Neuron (in vitro differentiated cells): ENCODE measurements around the gene ARFGAP1.

ENCODE experiments used
- H2AFZ ChIP-seq: one replicate; pipeline ENCODE4 v1.6.1; 2013; ENCODE audit warnings: low read depth, mild to moderate bottlenecking, inconsistent platforms, low read length, moderate library complexity
- H3K27me3 ChIP-seq: one replicate; pipeline ENCODE4 v1.6.1; 2013; ENCODE audit warnings: low read length; ENCODE audit not compliant: insufficient read depth
- H3K36me3 ChIP-seq: one replicate; pipeline ENCODE4 v1.6.1; 2013; ENCODE audit warnings: low read length; ENCODE audit not compliant: insufficient read depth
- H3K4me1 ChIP-seq: one replicate; pipeline ENCODE4 v1.6.1; 2013; ENCODE audit warnings: low read length; ENCODE audit not compliant: insufficient read depth
- H3K4me3 ChIP-seq: 2 replicates; pipeline ENCODE4 v1.5.1; 2013; ENCODE audit warnings: mild to moderate bottlenecking, low read length, moderate library complexity
- H3K9me3 ChIP-seq: one replicate; pipeline ENCODE4 v1.6.1; 2013; ENCODE audit warnings: low read length

ARFGAP1 gene

GRCh38 chr20:63269724-63270123 is 2.9 kb upstream of the ARFGAP1 start:
- Histone ChIP-seq H3K36me3 (no peaks in the 10 kb centered on the region), H3K27me3 (no peaks in the 10 kb centered on the region), H3K4me3 (no peak overlapping the region), H3K9me3 (no peaks in the 10 kb centered on the region), H2AFZ (no peak overlapping the region), H3K4me1 (peaks cover 39% of the 10 kb centered on the region)

- peaks cover 33% of the 10 kb centered on the region for H3K4me1 ChIP-seq
- H3K36me3 ChIP-seq: peaks cover under 1% of the 10 kb centered on the region
- no peak overlapping the region for H3K4me3 ChIP-seq
- no peaks in the 10 kb centered on the region for H3K9me3 ChIP-seq
- H2AFZ ChIP-seq: no peak overlapping the region
- no peaks in the 10 kb centered on the region for H3K27me3 ChIP-seq
Measured at GRCh38 chr20:63270606-63271325, 1.8 kb upstream of the ARFGAP1 start.

- Histone ChIP-seq H3K27me3 (no peaks in the 10 kb centered on the region), H3K36me3 (peaks cover 22% of the 10 kb centered on the region), H3K9me3 (no peaks in the 10 kb centered on the region), H3K4me3 (peak overlapping the region; percentile 94), H3K4me1 (peaks cover 27% of the 10 kb centered on the region), H2AFZ (no peak overlapping the region)
Measured at GRCh38 chr20:63273059-63273579, 506 bp downstream of the ARFGAP1 start.

- Histone ChIP-seq H2AFZ (no peak overlapping the region), H3K4me3 (peak overlapping the region; percentile 94), H3K9me3 (no peaks in the 10 kb centered on the region), H3K36me3 (peaks cover 28% of the 10 kb centered on the region), H3K27me3 (no peaks in the 10 kb centered on the region), H3K4me1 (peaks cover 20% of the 10 kb centered on the region)
Measured at GRCh38 chr20:63273635-63274380, 1.2 kb downstream of the ARFGAP1 start.

DNA sequence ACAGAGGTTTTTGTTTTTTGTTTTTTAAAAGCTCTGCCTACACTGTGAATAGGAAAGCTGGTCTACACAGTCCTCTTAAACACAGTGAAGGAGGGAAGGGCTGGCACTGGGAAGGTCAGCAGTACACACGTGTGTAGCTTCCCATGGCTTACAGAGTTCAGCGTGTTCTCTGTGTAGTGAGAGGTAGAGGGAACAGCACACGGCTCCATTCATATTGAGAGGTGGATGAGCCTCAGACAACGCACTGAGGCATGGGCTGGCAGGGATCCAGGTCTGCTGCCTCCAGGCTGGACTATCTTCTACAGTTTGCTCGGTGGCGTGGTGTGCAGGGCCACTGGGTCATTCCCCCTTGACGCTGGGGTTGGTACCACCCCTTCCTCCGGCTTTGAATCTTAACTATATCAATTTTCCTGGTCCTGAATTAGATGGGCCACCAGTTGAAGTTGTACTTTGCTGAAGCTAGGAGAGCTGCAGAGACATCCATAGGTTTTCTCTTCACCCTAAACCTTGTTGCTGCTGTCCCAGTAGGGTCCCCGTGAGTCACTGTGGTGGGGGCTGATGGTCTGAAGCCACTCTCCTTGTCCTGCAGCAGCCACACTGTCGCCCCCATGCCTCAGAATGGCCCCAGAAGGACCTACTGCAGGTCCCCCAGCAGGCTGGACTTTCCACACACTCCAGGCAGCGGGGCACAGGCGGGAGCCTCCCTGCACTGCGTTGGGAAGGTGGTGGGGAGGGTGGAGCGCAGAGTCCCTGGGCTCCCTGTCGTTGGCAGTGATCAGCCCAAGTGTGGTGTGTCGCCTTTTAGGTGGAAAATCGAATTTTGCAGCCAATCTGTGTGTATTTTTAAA is 2.0 kb downstream of the ARFGAP1 start:
- no peak overlapping the region for H2AFZ ChIP-seq
- H3K4me1 ChIP-seq: peaks cover 15% of the 10 kb centered on the region
- H3K9me3 ChIP-seq: no peaks in the 10 kb centered on the region
- H3K4me3 ChIP-seq: no peak overlapping the region
- H3K36me3 ChIP-seq: peaks cover 35% of the 10 kb centered on the region
- H3K27me3 ChIP-seq: no peaks in the 10 kb centered on the region

GRCh38 chr20:63275825-63276224 is 3.2 kb downstream of the ARFGAP1 start:
- Histone ChIP-seq H3K36me3 (peaks cover 44% of the 10 kb centered on the region), H2AFZ (no peak overlapping the region), H3K4me3 (no peak overlapping the region), H3K27me3 (no peaks in the 10 kb centered on the region), H3K9me3 (no peaks in the 10 kb centered on the region), H3K4me1 (peaks cover 15% of the 10 kb centered on the region)

- H3K36me3 ChIP-seq: peaks cover 52% of the 10 kb centered on the region
- H3K9me3 ChIP-seq: no peaks in the 10 kb centered on the region
- H3K27me3 ChIP-seq: no peaks in the 10 kb centered on the region
- no peak overlapping the region for H2AFZ ChIP-seq
- no peak overlapping the region for H3K4me3 ChIP-seq
- H3K4me1 ChIP-seq: peaks cover 9% of the 10 kb centered on the region
Measured at GRCh38 chr20:63276956-63277355, 4.3 kb downstream of the ARFGAP1 start.

- peaks cover 9% of the 10 kb centered on the region for H3K4me1 ChIP-seq
- peaks cover 59% of the 10 kb centered on the region for H3K36me3 ChIP-seq
- H3K9me3 ChIP-seq: no peaks in the 10 kb centered on the region
- no peak overlapping the region for H3K4me3 ChIP-seq
- no peak overlapping the region for H2AFZ ChIP-seq
- H3K27me3 ChIP-seq: no peaks in the 10 kb centered on the region
Measured at GRCh38 chr20:63277466-63278272, 5.1 kb downstream of the ARFGAP1 start.

DNA sequence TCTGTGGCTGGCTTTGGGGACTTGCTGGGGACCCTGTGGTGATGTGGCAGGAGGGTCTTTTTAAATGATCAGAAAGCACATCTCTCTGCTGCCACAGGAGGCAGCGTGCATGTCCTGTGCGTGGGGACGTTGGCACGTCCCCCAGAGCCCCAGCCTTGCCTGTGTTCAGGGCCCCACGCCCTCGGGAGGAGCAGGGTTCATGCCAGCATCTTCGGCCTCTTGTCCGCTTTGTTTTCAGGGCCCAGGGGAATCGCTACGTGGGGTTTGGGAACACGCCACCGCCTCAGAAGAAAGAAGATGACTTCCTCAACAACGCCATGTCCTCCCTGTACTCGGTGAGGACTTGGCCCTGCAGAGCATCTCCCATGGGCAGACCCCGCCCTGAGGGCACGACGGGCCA is 6.0 kb downstream of the ARFGAP1 start:
- H3K9me3 ChIP-seq: no peaks in the 10 kb centered on the region
- H3K27me3 ChIP-seq: no peaks in the 10 kb centered on the region
- H3K4me1 ChIP-seq: peaks cover 4% of the 10 kb centered on the region
- no peak overlapping the region for H3K4me3 ChIP-seq
- H2AFZ ChIP-seq: no peak overlapping the region
- peaks cover 66% of the 10 kb centered on the region for H3K36me3 ChIP-seq

- peaks cover 71% of the 10 kb centered on the region for H3K36me3 ChIP-seq
- no peak overlapping the region for H3K4me3 ChIP-seq
- no peaks in the 10 kb centered on the region for H3K9me3 ChIP-seq
- no peaks in the 10 kb centered on the region for H3K4me1 ChIP-seq
- no peaks in the 10 kb centered on the region for H3K27me3 ChIP-seq
- H2AFZ ChIP-seq: no peak overlapping the region
Measured at GRCh38 chr20:63279931-63280330, 7.3 kb downstream of the ARFGAP1 start.

DNA sequence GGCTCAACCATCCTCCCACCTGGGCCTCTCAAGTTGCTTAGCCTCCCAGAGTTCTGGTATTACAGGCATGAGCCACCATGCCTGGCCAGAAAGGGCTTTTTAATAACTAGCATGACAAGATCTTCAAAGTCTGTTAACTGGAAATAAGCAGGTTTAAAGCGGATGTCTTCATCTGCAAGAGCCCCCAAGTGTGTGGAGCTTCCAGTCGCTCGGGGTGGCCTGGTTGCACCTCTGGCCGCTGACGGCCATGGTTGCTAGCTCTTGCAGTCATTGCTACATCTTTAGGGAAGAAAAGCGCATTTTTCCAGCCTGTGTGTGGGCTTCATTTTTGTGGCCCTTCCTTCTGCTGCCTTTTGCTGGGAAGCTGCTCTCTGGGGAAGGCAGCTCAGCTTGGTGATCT is 7.8 kb downstream of the ARFGAP1 start:
- H3K4me3 ChIP-seq: no peak overlapping the region
- no peak overlapping the region for H2AFZ ChIP-seq
- H3K9me3 ChIP-seq: no peaks in the 10 kb centered on the region
- H3K4me1 ChIP-seq: no peaks in the 10 kb centered on the region
- H3K27me3 ChIP-seq: no peaks in the 10 kb centered on the region
- H3K36me3 ChIP-seq: peaks cover 71% of the 10 kb centered on the region

DNA sequence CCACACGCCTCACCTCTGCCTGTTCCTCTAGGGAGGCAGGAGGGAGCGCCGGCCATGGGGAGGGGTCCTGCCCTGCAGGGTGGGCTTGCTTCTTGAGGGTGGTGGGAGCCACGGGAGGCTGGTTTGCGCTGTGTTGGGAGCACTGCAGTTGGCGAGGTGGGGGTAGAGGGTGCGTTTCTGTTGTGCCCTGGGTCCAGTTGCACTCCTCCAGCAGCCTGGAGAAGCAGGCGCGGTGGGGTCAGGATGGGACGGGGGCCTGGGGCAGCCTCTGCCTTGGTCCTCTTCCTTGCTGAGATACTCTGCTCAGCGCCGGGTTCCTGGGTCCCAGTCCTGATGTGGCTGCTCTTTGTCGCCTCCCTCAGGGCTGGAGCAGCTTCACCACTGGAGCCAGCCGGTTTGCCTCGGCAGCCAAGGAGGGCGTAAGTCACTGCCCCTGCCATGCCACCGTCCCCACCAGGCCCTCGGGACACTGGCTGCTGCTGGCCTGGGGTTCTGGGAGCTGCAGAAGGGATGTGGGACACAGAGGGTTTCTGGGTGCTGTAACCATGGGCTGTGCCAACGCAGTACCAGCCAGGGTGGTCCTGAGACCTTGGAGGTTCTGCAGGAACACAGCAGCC is 8.4 kb downstream of the ARFGAP1 start:
- no peaks in the 10 kb centered on the region for H3K9me3 ChIP-seq
- no peaks in the 10 kb centered on the region for H3K4me1 ChIP-seq
- H3K4me3 ChIP-seq: no peak overlapping the region
- H3K27me3 ChIP-seq: no peaks in the 10 kb centered on the region
- H3K36me3 ChIP-seq: peaks cover 73% of the 10 kb centered on the region
- H2AFZ ChIP-seq: no peak overlapping the region
